ENCODE results near the gene CAPN8.

- TF ChIP-seq, protein P1, sequence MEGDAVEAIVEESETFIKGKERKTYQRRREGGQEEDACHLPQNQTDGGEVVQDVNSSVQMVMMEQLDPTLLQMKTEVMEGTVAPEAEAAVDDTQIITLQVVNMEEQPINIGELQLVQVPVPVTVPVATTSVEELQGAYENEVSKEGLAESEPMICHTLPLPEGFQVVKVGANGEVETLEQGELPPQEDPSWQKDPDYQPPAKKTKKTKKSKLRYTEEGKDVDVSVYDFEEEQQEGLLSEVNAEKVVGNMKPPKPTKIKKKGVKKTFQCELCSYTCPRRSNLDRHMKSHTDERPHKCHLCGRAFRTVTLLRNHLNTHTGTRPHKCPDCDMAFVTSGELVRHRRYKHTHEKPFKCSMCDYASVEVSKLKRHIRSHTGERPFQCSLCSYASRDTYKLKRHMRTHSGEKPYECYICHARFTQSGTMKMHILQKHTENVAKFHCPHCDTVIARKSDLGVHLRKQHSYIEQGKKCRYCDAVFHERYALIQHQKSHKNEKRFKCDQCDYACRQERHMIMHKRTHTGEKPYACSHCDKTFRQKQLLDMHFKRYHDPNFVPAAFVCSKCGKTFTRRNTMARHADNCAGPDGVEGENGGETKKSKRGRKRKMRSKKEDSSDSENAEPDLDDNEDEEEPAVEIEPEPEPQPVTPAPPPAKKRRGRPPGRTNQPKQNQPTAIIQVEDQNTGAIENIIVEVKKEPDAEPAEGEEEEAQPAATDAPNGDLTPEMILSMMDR (IDR thresholded peaks at IDR 0.05; ENCODE audit: borderline replicate concordance, extremely low read depth, low read length, poor library complexity, severe bottlenecking): no peak
- TF ChIP-seq EZH2 (IDR thresholded peaks at IDR 0.05; ENCODE audit: borderline replicate concordance, low read depth, low read length, severe bottlenecking): no peak
These were observed 118.0 kb downstream of the CAPN8 start for GRCh38 chr1:223547316-223548114.

Measured in DND-41 (cell line).